ENCODE measurements around the gene C6orf163.

Gene C6orf163

GRCh38 chr6:87356181-87356580 lies 11.6 kb downstream of the C6orf163 start:
- DNase-seq (ENCODE audit: low read depth in 3 of 3) = no peak

GRCh38 chr6:87357479-87358196 lies 13.0 kb downstream of the C6orf163 start:
- DNase-seq (ENCODE audit: low read depth in 3 of 3) = no peak

GRCh38 chr6:87364602-87365252 lies 20.1 kb downstream of the C6orf163 start:
- DNase-seq (ENCODE audit: low read depth in 3 of 3) = no peak

GRCh38 chr6:87366072-87366827 lies 21.6 kb downstream of the C6orf163 start:
- DNase-seq (ENCODE audit: low read depth in 3 of 3) = no peak

- DNase-seq (ENCODE audit: low read depth in 3 of 3) = no peak
These were observed 22.3 kb downstream of the C6orf163 start for GRCh38 chr6:87366899-87367298.

GRCh38 chr6:87373377-87373776 lies 28.8 kb downstream of the C6orf163 start:
- no peak for DNase-seq (ENCODE audit: low read depth in 3 of 3)

GRCh38 chr6:87375315-87375714 lies 30.7 kb downstream of the C6orf163 start:
- no peak for DNase-seq (ENCODE audit: low read depth in 3 of 3)

- no peak for DNase-seq (ENCODE audit: low read depth in 3 of 3)
These were observed 32.0 kb downstream of the C6orf163 start for GRCh38 chr6:87376643-87377042.

GRCh38 chr6:87378947-87379346 lies 34.3 kb downstream of the C6orf163 start:
- no peak for DNase-seq (ENCODE audit: low read depth in 3 of 3)

- no peak for DNase-seq (ENCODE audit: low read depth in 3 of 3)
These were observed 38.2 kb downstream of the C6orf163 start for GRCh38 chr6:87382861-87383260.

- DNase-seq (ENCODE audit: low read depth in 3 of 3) = no peak
These were observed 39.4 kb downstream of the C6orf163 start for GRCh38 chr6:87384038-87384437.

- DNase-seq (ENCODE audit: low read depth in 3 of 3) = no peak
These were observed 39.8 kb downstream of the C6orf163 start for GRCh38 chr6:87384449-87384848.

GRCh38 chr6:87391334-87391733 lies 46.7 kb downstream of the C6orf163 start:
- no peak for DNase-seq (ENCODE audit: low read depth in 3 of 3)

- DNase-seq (ENCODE audit: low read depth in 3 of 3) = peak in 2 of 3 experiments; percentile 11 to 16
These were observed 48.5 kb downstream of the C6orf163 start for GRCh38 chr6:87393026-87393622.

GRCh38 chr6:87395431-87395830 lies 50.8 kb downstream of the C6orf163 start:
- no peak for DNase-seq (ENCODE audit: low read depth in 3 of 3)

- no peak for DNase-seq (ENCODE audit: low read depth in 3 of 3)
These were observed 52.2 kb downstream of the C6orf163 start for GRCh38 chr6:87396595-87397392.

- no peak for DNase-seq (ENCODE audit: low read depth in 3 of 3)
These were observed 53.0 kb downstream of the C6orf163 start for GRCh38 chr6:87397656-87398055.

GRCh38 chr6:87401832-87402231 lies 57.2 kb downstream of the C6orf163 start:
- DNase-seq (ENCODE audit: low read depth in 3 of 3) = no peak

- DNase-seq (ENCODE audit: low read depth in 3 of 3) = no peak
These were observed 62.9 kb downstream of the C6orf163 start for GRCh38 chr6:87407561-87407900.

- DNase-seq (ENCODE audit: low read depth in 3 of 3) = peak; percentile 50 to 73 (median 62)
These were observed 63.5 kb downstream of the C6orf163 start, which contains the start of gene CFAP206 for GRCh38 chr6:87407901-87408720. CFAP206 (plus strand) TSS chr6:87407972; CDS start chr6:87409840, 1,868 bp downstream.
